Activated CD4-positive, alpha-beta T cell treated with anti-CD3 and anti-CD28 coated beads for 36 hours (primary cell): Measurements from ENCODE around the gene PPP1R1B. TPM values are rescaled to one million over a fixed set of nuclear protein-coding genes. Genes with fewer than 3 reads are reported as not detected.

Source experiments
- ATAC-seq: fragments of 200-7000 bp; cut with Tn5 transposase; one replicate; pipeline ENCODE4 v1.10.0; 2021; ENCODE audit warnings: mild to moderate bottlenecking, moderate library complexity
- CTCF ChIA-PET: fragments of 350-600 bp; sonication (Branson Sonifier 250); formaldehyde crosslinking; loops from one replicate; lab custom pipeline; 2021; ENCODE audit warnings: antibody characterized with exemption; lab: Charles Lee
- POLR2A ChIA-PET: fragments of 350-600 bp; sonication (Branson Sonifier 250); formaldehyde crosslinking; loops from one replicate; lab custom pipeline; 2021; ENCODE audit warnings: antibody characterized with exemption, inconsistent platforms; lab: Charles Lee
- DNase-seq: peaks from one replicate; pipeline ENCODE4 v3.0.0-alpha.2; 2020
- H3K27ac Mint-ChIP-seq: one replicate; pipeline ENCODE4 v1.8.0; 2021; ENCODE audit warnings: mixed read lengths
- H3K27me3 Mint-ChIP-seq: one replicate; pipeline ENCODE4 v1.8.0; 2021; ENCODE audit warnings: mixed read lengths
- H3K36me3 Mint-ChIP-seq: one replicate; pipeline ENCODE4 v1.8.0; 2021; ENCODE audit warnings: low read depth, mixed read lengths
- H3K4me1 Mint-ChIP-seq: one replicate; pipeline ENCODE4 v1.8.0; 2021; ENCODE audit warnings: mixed read lengths
- H3K4me3 Mint-ChIP-seq: one replicate; pipeline ENCODE4 v1.8.0; 2021; ENCODE audit warnings: mild to moderate bottlenecking, moderate library complexity, mixed read lengths
- H3K9me3 Mint-ChIP-seq: one replicate; pipeline ENCODE4 v1.8.0; 2021; ENCODE audit warnings: low read depth, mixed read lengths
- intact Hi-C, 2 experiments: fragments of 100-400 bp; cut with DNase I in 1 of 2; cut with micrococcal nuclease in 1 of 2; formaldehyde crosslinking; loops; one replicate each; pipeline versions ENCODE4 v1.14.2 to v1.15.1; 2022 to 2024; cut with DNase I, micrococcal nuclease
- total RNA-seq, 2 experiments: library from RNA; stranded (reverse); gene quantifications; one replicate each; pipeline ENCODE4 v1.2.3, GENCODE V29; 2021

PPP1R1B gene
- total RNA-seq, 2 experiments from 2014 or later = 0.18 TPM; not detected in 1

GRCh38 chr17:39627047-39627711 is 427 bp downstream of the PPP1R1B start:
- peak overlapping the region; percentile 50 for H3K4me3 Mint-ChIP-seq
- H3K9me3 Mint-ChIP-seq = no peaks in the 10 kb centered on the region
- no peak overlapping the region for H3K27ac Mint-ChIP-seq
- ChIA-PET CTCF (interaction anchor here (0.5 to 1.2 kb wide), 5 partner anchors 8 to 418 kb away, joined by 3 to 4 read pairs (median 3); no protein-coding TSS in a partner anchor), POLR2A (no interaction called here)
- intact Hi-C loops = loop anchor here in 1 of 2 experiments (10.0 kb wide), 1 partner anchor 422 kb away; the partner anchor contains the start of gene RPL19
- H3K4me1 Mint-ChIP-seq = peaks cover 32% of the 10 kb centered on the region
- no peaks in the 10 kb centered on the region for H3K36me3 Mint-ChIP-seq
- DNase-seq = no peak
- H3K27me3 Mint-ChIP-seq = peaks cover 36% of the 10 kb centered on the region
- no peak for ATAC-seq

GRCh38 chr17:39627712-39628516 is 1.2 kb downstream of the PPP1R1B start:
- CTCF ChIA-PET = interaction anchor here (0.6 to 1.4 kb wide), 8 partner anchors 9 to 374 kb away, joined by 3 to 5 read pairs (median 4); no protein-coding TSS in a partner anchor

DNA sequence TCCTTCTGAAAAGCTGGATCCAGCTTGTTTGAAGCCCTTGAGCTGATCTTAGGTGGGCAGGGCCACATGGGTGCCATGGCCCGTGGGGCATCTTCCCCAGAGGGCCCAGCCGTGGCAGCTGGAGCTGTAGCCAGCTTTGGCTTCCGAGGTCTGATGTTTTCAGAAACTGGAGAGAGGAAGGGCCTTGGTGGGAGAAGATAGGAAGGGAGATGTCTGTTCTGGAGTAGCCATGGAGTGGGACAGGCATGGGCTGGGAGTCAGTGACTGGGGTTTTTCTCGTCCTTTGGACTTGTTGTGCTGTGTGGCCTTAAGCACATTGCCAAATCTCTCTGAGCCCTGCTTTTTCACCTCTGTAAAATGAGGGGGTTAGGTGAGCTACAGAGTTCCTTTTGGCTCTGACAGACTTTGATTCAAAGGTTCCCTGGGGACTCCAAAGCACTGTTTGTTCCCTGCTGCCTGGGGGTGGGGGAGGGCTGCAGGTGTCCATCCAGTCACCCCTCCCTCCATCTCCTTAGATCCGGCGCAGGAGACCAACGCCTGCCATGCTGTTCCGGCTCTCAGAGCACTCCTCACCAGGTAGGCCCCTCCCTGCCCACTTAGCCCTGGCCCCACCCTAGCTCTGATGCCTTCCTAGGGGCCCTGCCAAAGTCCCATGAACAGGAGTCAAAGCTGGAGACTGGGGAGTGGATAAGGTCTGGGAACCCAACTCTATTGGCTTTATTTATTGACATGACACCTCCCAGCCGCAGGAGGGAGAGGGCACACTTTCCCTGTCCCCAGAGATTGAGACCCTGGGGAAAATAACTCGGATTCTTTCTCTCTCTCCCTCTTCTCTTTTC is 2.1 kb downstream of the PPP1R1B start:
- POLR2A ChIA-PET = no interaction called here

More at GRCh38 chr17:39627712-39628516, 1.2 kb downstream of the PPP1R1B start:
- POLR2A ChIA-PET = no interaction called here
- intact Hi-C loops = loop anchor here in 1 of 2 experiments (10.0 kb wide), 1 partner anchor 423 kb away; the partner anchor contains the start of gene RPL19
- DNase-seq (no peak), ATAC-seq (no peak)
- Mint-ChIP-seq H3K36me3 (no peaks in the 10 kb centered on the region), H3K9me3 (no peaks in the 10 kb centered on the region), H3K4me3 (no peak overlapping the region), H3K27ac (no peak overlapping the region), H3K4me1 (peaks cover 26% of the 10 kb centered on the region), H3K27me3 (peaks cover 36% of the 10 kb centered on the region)

GRCh38 chr17:39629494-39629880 is 2.7 kb downstream of the PPP1R1B start:
- DNase-seq = no peak
- ChIA-PET CTCF (interaction anchor here (11.1 kb wide), 1 partner anchor 8 kb away, joined by 181 read pairs; no protein-coding TSS in a partner anchor), POLR2A (no interaction called here)
- no peak for ATAC-seq
- H3K4me1 Mint-ChIP-seq = peaks cover 20% of the 10 kb centered on the region
- H3K4me3 Mint-ChIP-seq = no peak overlapping the region
- no peaks in the 10 kb centered on the region for H3K9me3 Mint-ChIP-seq
- intact Hi-C loops = loop anchor here in 1 of 2 experiments (10.0 kb wide), 1 partner anchor 425 kb away; the partner anchor contains the start of gene RPL19
- peaks cover 35% of the 10 kb centered on the region for H3K27me3 Mint-ChIP-seq
- no peaks in the 10 kb centered on the region for H3K36me3 Mint-ChIP-seq
- H3K27ac Mint-ChIP-seq = no peak overlapping the region

More for the DNA sequence above, 2.1 kb downstream of the PPP1R1B start:
- peaks cover 19% of the 10 kb centered on the region for H3K4me1 Mint-ChIP-seq
- H3K36me3 Mint-ChIP-seq = no peaks in the 10 kb centered on the region
- no peak overlapping the region for H3K4me3 Mint-ChIP-seq
- no peak for ATAC-seq
- peaks cover 36% of the 10 kb centered on the region for H3K27me3 Mint-ChIP-seq
- DNase-seq = no peak
- no peak overlapping the region for H3K27ac Mint-ChIP-seq
- H3K9me3 Mint-ChIP-seq = no peaks in the 10 kb centered on the region
- intact Hi-C loops = loop anchor here in 1 of 2 experiments (10.0 kb wide), 1 partner anchor 424 kb away; the partner anchor contains the start of gene RPL19
- CTCF ChIA-PET = interaction anchor here (0.7 to 1.4 kb wide), 7 partner anchors 10 to 374 kb away, joined by 3 to 5 read pairs (median 4); no protein-coding TSS in a partner anchor

DNA sequence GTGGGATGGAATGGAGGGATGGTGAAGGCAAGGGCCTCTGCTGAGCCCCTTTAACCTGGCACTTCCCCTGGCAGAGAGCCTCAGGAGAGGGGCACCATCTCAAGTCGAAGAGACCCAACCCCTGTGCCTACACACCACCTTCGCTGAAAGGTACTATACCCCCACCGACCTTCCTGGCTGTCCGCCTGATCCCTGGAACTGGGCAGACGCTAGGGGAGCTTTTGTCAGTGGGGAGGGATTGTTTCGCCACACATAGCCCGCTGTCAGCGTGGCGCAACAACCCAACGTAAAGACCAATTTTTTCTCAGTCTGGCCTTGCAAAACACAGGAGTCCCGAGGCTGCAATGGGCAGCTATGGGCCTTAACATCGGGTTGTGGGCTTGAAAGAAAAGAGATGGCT is 3.1 kb downstream of the PPP1R1B start:
- ChIA-PET POLR2A (no interaction called here), CTCF (interaction anchor here (1.6 to 11.1 kb wide), 2 partner anchors 9 to 100 kb away, joined by 4 to 181 read pairs; partner anchors contain the start of gene MIEN1)
- intact Hi-C loops = loop anchor here (10.0 kb wide), 2 partner anchors 395 to 425 kb away; partner anchors contain the start of gene RPL19 (in 1 of the 2)
- Mint-ChIP-seq H3K27ac (no peak overlapping the region), H3K4me3 (no peak overlapping the region), H3K36me3 (no peaks in the 10 kb centered on the region), H3K27me3 (peaks cover 32% of the 10 kb centered on the region), H3K9me3 (no peaks in the 10 kb centered on the region), H3K4me1 (peaks cover 21% of the 10 kb centered on the region)
- no peak for ATAC-seq
- no peak for DNase-seq

GRCh38 chr17:39631403-39631802 is 4.7 kb downstream of the PPP1R1B start:
- peaks cover 20% of the 10 kb centered on the region for H3K27me3 Mint-ChIP-seq
- CTCF ChIA-PET = interaction anchor here (1.6 to 11.1 kb wide), 3 partner anchors 10 to 98 kb away, joined by 4 to 181 read pairs (median 25); partner anchors contain the start of gene MIEN1
- H3K36me3 Mint-ChIP-seq = no peaks in the 10 kb centered on the region
- DNase-seq (no peak), ATAC-seq (no peak)
- intact Hi-C loops = loop anchor here in 1 of 2 experiments (10.0 kb wide), 1 partner anchor 397 kb away; no protein-coding TSS in a partner anchor
- H3K9me3 Mint-ChIP-seq = no peaks in the 10 kb centered on the region
- H3K4me1 Mint-ChIP-seq = peaks cover 22% of the 10 kb centered on the region
- POLR2A ChIA-PET = no interaction called here
- no peak overlapping the region for H3K27ac Mint-ChIP-seq
- H3K4me3 Mint-ChIP-seq = no peak overlapping the region

- CTCF ChIA-PET = interaction anchor here (0.5 to 11.1 kb wide), 8 partner anchors 11 to 421 kb away, joined by 3 to 181 read pairs (median 4); partner anchors contain the start of gene PNMT
- H3K9me3 Mint-ChIP-seq = no peaks in the 10 kb centered on the region
- intact Hi-C loops = loop anchor here in 1 of 2 experiments (10.0 kb wide), 1 partner anchor 398 kb away; no protein-coding TSS in a partner anchor
- no peak overlapping the region for H3K4me3 Mint-ChIP-seq
- H3K4me1 Mint-ChIP-seq = peaks cover 20% of the 10 kb centered on the region
- no peak for DNase-seq
- no peaks in the 10 kb centered on the region for H3K36me3 Mint-ChIP-seq
- POLR2A ChIA-PET = no interaction called here
- ATAC-seq = no peak
- H3K27me3 Mint-ChIP-seq = peaks cover 17% of the 10 kb centered on the region
- peak overlapping the region; percentile 26 for H3K27ac Mint-ChIP-seq
Measured at GRCh38 chr17:39632153-39632941, 5.6 kb downstream of the PPP1R1B start.

DNA sequence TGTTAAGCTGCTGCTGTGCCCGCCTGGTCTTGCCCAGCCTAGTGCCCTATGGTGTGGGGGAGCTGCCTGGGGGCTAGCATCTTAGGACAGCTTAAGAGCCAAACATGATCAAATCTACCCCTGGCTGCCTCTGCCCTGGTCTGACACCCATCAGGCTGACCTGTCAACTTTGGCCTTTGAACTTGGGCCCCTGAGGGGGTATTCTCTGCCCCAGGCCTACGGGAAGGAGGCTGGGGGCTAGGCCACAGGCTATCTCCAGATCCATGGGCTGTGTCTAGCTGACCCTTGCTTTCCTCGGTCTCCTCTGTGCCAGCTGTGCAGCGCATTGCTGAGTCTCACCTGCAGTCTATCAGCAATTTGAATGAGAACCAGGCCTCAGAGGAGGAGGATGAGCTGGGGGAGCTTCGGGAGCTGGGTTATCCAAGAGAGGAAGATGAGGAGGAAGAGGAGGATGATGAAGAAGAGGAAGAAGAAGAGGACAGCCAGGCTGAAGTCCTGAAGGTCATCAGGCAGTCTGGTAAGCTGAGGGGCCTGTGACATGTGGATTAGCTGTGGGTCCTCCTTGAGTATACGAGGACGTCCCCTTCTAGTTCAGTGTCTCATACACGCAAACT is 6.9 kb downstream of the PPP1R1B start:
- no peak for ATAC-seq

GRCh38 chr17:39634384-39634871 is 7.7 kb downstream of the PPP1R1B start:
- intact Hi-C loops = loop anchor here in 1 of 2 experiments (10.0 kb wide), 1 partner anchor 400 kb away; no protein-coding TSS in a partner anchor
- peaks cover 38% of the 10 kb centered on the region for H3K4me1 Mint-ChIP-seq
- DNase-seq (no peak), ATAC-seq (no peak)
- H3K4me3 Mint-ChIP-seq = no peak overlapping the region
- ChIA-PET CTCF (interaction anchor here (0.6 to 11.1 kb wide), 21 partner anchors 9 to 1313 kb away, joined by 3 to 181 read pairs (median 3); partner anchors contain the start of gene MIEN1), POLR2A (no interaction called here)
- peaks cover 7% of the 10 kb centered on the region for H3K27me3 Mint-ChIP-seq
- no peaks in the 10 kb centered on the region for H3K9me3 Mint-ChIP-seq
- no peaks in the 10 kb centered on the region for H3K36me3 Mint-ChIP-seq
- H3K27ac Mint-ChIP-seq = no peak overlapping the region

More for the DNA sequence above, 6.9 kb downstream of the PPP1R1B start:
- no peaks in the 10 kb centered on the region for H3K9me3 Mint-ChIP-seq
- intact Hi-C loops = loop anchor here in 1 of 2 experiments (10.0 kb wide), 1 partner anchor 399 kb away; no protein-coding TSS in a partner anchor
- ChIA-PET CTCF (interaction anchor here (0.6 to 11.1 kb wide), 13 partner anchors 13 to 360 kb away, joined by 3 to 181 read pairs (median 4); partner anchors contain the start of genes MIEN1 and PNMT), POLR2A (no interaction called here)
- no peak overlapping the region for H3K4me3 Mint-ChIP-seq
- no peak for DNase-seq
- peaks cover 32% of the 10 kb centered on the region for H3K4me1 Mint-ChIP-seq
- peaks cover 8% of the 10 kb centered on the region for H3K27me3 Mint-ChIP-seq
- H3K36me3 Mint-ChIP-seq = no peaks in the 10 kb centered on the region
- no peak overlapping the region for H3K27ac Mint-ChIP-seq
